Measurements from ENCODE around the gene ROR2. TPM values are rescaled to one million over a fixed set of nuclear protein-coding genes. Genes with fewer than 3 reads are reported as not detected.
"Not testable (repeated sequence)": the region's sequence is repeated elsewhere in the genome, so short reads cannot be mapped to it uniquely, and the experiment has no call there.

Gene ROR2
- total RNA-seq, 4 donors from 2014 or later = 1.8 to 4.2 (median 2.7) TPM

DNA sequence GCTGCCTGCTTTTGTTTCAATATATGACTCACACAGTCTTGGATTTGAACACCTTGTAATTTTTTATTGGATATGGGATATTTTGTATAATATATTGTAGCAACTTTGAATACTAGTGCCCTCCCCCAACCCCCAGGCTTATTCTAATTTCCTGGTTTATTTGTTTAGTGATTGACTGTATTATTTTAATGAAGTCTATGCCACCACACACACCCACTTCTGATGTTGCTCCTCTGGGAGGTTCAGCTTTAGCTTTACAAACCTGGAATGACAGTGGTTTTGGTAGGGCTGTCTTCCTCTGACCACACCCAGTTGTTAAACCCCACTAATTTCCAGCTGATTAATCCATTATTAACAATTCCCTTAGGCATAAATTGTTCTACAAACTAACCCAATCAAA lies 320.3 kb downstream of the ROR2 start:
- no peak for TF ChIP-seq CTCF (IDR thresholded peaks at IDR 0.05)
- TF ChIP-seq EP300 (IDR thresholded peaks at IDR 0.05) = no peak
- no peak for TF ChIP-seq POLR2A (IDR thresholded peaks at IDR 0.05)
- peaks cover 0 to 15% (median 0%) of the 10 kb centered on the region in 4 donors for H3K9me3 ChIP-seq
- no peaks in the 10 kb centered on the region for H3K4me1 ChIP-seq
- H3K36me3 ChIP-seq = no peaks in the 10 kb centered on the region
- H3K27me3 ChIP-seq = no peaks in the 10 kb centered on the region
- H3K27ac ChIP-seq = no peak overlapping the region
- no peak overlapping the region for H3K4me3 ChIP-seq
- DNase-seq (ENCODE audit: low spot score in 2 of 2) = no peak

GRCh38 chr9:91628892-91629291 lies 321.1 kb downstream of the ROR2 start:
- Histone ChIP-seq H3K36me3 (no peaks in the 10 kb centered on the region), H3K27ac (no peak overlapping the region), H3K4me3 (no peak overlapping the region), H3K9me3 (peaks cover 0 to 21% (median 0%) of the 10 kb centered on the region in 4 donors), H3K27me3 (no peaks in the 10 kb centered on the region), H3K4me1 (no peaks in the 10 kb centered on the region)
- DNase-seq (ENCODE audit: low spot score in 2 of 2) = no peak
- TF ChIP-seq CTCF (IDR thresholded peaks at IDR 0.05) = no peak
- TF ChIP-seq EP300 (IDR thresholded peaks at IDR 0.05) = no peak
- TF ChIP-seq POLR2A (IDR thresholded peaks at IDR 0.05) = no peak
- WGBS, 2 donors = 84 to 95% methylated on average over 1 of the region's 1 CpG

DNA sequence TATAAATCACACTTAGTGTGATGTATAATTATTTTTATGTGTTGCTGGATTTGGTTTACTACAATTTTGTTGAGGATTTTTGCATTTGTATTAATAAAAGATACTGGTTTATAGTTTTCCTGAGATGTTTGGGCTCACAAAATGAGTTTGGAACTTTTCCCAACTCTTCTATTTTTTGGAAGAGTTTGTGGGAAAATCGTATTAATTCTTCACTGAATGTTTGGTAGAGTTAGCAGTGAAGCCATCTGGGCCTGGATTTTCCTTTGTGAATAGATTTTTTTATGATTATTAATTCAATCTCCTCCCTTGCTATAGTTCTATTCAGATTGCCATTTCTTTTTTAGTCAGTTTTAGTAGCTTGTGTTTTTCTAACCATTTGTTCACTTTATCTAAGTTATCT lies 324.7 kb downstream of the ROR2 start:
- Histone ChIP-seq H3K36me3 (no peaks in the 10 kb centered on the region), H3K27me3 (no peaks in the 10 kb centered on the region), H3K4me3 (no peak overlapping the region), H3K9me3 (peaks cover 0 to 21% (median 0%) of the 10 kb centered on the region in 4 donors), H3K4me1 (no peaks in the 10 kb centered on the region), H3K27ac (no peak overlapping the region)
- WGBS, 2 donors = 33 to 49% methylated on average over 1 of the region's 1 CpG
- no peak for DNase-seq (ENCODE audit: low spot score in 2 of 2)
- no peak for TF ChIP-seq POLR2A (IDR thresholded peaks at IDR 0.05)
- TF ChIP-seq CTCF (IDR thresholded peaks at IDR 0.05) = no peak
- TF ChIP-seq EP300 (IDR thresholded peaks at IDR 0.05) = no peak

- Histone ChIP-seq H3K36me3 (no peaks in the 10 kb centered on the region), H3K4me3 (no peak overlapping the region), H3K27ac (no peak overlapping the region), H3K9me3 (peaks cover 0 to 6% (median 0%) of the 10 kb centered on the region in 4 donors), H3K4me1 (no peaks in the 10 kb centered on the region), H3K27me3 (no peaks in the 10 kb centered on the region)
- no peak for TF ChIP-seq CTCF (IDR thresholded peaks at IDR 0.05)
- TF ChIP-seq POLR2A (IDR thresholded peaks at IDR 0.05) = no peak
- TF ChIP-seq EP300 (IDR thresholded peaks at IDR 0.05) = no peak
- DNase-seq (ENCODE audit: low spot score in 2 of 2) = no peak
These were observed 327.0 kb downstream of the ROR2 start for GRCh38 chr9:91623004-91623403.

DNA sequence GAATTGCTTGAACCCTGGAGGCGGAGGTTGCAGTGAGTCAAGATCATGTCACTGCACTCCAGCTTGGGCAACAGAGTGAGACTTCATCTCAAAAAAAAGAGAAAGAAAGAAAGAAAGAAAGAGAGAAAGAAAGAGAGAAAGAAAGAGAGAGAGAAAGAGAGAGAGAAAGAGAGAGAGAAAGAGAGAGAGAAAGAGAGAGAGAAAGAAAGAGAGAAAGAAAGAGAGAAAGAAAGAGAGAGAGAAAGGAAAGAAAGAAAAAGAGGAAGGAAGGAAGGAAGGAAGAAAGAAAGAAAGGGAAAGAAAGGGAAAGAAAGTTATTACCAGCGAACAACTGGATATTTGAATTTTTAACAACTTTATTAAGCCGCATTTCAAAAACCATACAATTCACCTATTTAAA lies 327.9 kb downstream of the ROR2 start:
- not testable (repeated sequence) for H3K4me1 ChIP-seq; H3K27me3 ChIP-seq; DNase-seq (ENCODE audit: low spot score in 2 of 2); H3K4me3 ChIP-seq; H3K27ac ChIP-seq; H3K9me3 ChIP-seq; H3K36me3 ChIP-seq
- WGBS, 2 donors = 94% methylated on average over 3 of the region's 3 CpGs

DNA sequence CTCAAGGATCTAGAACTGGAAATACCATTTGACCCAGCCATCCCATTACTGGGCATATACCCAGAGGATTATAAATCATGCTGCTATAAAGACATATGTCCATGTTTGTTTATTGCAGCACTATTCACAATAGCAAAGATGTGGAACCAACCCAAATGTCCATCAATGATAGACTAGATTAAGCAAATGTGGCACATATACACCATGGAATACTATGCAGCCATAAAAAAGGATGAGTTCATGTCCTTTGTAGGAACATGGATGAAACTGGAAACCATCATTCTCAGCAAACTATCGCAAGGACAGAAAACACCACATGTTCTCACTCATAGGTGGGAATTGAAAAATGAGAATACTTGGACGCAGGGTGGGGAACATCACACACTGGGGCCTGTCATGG lies 336.0 kb downstream of the ROR2 start:
- WGBS, 2 donors = 96 to 97% methylated on average over 2 of the region's 2 CpGs
- H3K4me3 ChIP-seq; DNase-seq (ENCODE audit: low spot score in 2 of 2); H3K27me3 ChIP-seq; H3K9me3 ChIP-seq; H3K36me3 ChIP-seq; H3K27ac ChIP-seq; H3K4me1 ChIP-seq: not testable (repeated sequence)
